ENCODE data around the gene CYP4X1.
"Not testable (repeated sequence)": the region's sequence is repeated elsewhere in the genome, so short reads cannot be mapped to it uniquely, and the experiment has no call there.

CYP4X1 gene

DNA sequence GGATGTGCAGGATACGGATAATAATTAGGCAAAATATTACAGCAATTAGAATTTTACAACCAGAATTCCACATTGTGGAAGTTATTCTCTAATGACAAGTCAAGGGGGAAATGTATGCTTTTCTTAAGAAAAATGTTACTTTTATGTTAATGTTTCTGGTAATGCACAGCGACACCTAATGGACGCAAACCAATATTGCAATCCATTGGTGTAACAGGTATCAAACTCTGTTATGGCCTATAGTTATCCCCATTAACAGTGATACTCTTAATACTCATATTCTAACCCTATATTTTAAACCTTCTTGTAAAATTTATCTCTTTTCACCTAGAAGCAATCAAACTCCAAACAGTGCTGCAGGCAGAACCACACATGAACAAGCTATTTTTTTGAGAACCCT, 65.9 kb downstream of the CYP4X1 start:
- not testable (repeated sequence) for DNase-seq

- DNase-seq = not testable (repeated sequence)
Observed at GRCh38 chr1:47091476-47091875, 68.0 kb downstream of the CYP4X1 start.
